ENCODE data around the gene CSTF2T. TPM values are rescaled to one million over a fixed set of nuclear protein-coding genes. Genes with fewer than 3 reads are reported as not detected.

CSTF2T gene
- total RNA-seq, 1 donor from 2014 or later: 36.2 TPM

- Mint-ChIP-seq H3K36me3 (ENCODE audit: low read depth) (no peaks in the 10 kb centered on the region), H3K4me3 (no peak overlapping the region), H3K27ac (no peak overlapping the region), H3K27me3 (peaks cover 7% of the 10 kb centered on the region), H3K9me3 (no peaks in the 10 kb centered on the region), H3K4me1 (no peaks in the 10 kb centered on the region)
- DNase-seq: no peak
- intact Hi-C loops (cut with micrococcal nuclease): no loop called here
These were observed 48.3 kb downstream of the CSTF2T start for GRCh38 chr10:51651063-51651462.

- Mint-ChIP-seq H3K9me3 (no peaks in the 10 kb centered on the region), H3K4me1 (no peaks in the 10 kb centered on the region), H3K27me3 (peaks cover 2% of the 10 kb centered on the region), H3K36me3 (ENCODE audit: low read depth) (no peaks in the 10 kb centered on the region), H3K27ac (no peak overlapping the region), H3K4me3 (no peak overlapping the region)
- intact Hi-C loops (cut with micrococcal nuclease): loop anchor here (10.0 kb wide), 1 partner anchor 306 kb away; no protein-coding TSS in a partner anchor
- no peak for DNase-seq
These were observed 50.3 kb downstream of the CSTF2T start for GRCh38 chr10:51649064-51649463.
